GM20000 (cell line): Measurements from ENCODE around the gene SH2D1B.
"Not testable (repeated sequence)": the region's sequence is repeated elsewhere in the genome, so short reads cannot be mapped to it uniquely, and the experiment has no call there.

Experiments used
- DNase-seq: peaks from one replicate; pipeline ENCODE4 v3.0.0; 2012; ENCODE audit warnings: low spot score
- CTCF ChIP-seq: IDR thresholded peaks from 2 replicates; pipeline ENCODE4 v1.5.1; 2012; ENCODE audit warnings: mild to moderate bottlenecking, control low read depth; ENCODE audit errors: extremely low read depth, missing control alignments

SH2D1B gene

DNA sequence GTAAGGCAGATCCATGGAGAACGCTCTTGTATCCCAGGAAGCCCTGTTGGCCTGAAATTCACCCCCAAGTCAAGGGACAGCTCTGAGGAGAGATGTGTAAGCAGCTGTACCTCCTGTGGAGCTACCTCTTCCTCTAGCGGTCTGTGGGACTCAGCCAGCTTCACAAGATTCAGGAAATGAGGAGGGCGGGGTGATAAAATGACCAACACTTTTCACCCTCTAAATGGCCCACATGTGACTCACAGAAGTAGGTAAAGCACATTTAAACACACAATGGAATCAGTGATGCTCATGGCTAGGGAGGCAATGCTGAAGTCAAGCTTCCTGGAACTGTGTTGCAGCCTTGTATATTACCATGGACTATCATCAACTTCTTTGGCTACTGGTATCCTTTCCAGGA is at the start of gene SH2D1B:
TSS of gene SH2D1B (minus strand) at position 135 of the 400 bp plus-strand sequence. CDS start at position 15, 120 bp downstream.
- DNase-seq = no peak
- TF ChIP-seq CTCF = no peak

DNA sequence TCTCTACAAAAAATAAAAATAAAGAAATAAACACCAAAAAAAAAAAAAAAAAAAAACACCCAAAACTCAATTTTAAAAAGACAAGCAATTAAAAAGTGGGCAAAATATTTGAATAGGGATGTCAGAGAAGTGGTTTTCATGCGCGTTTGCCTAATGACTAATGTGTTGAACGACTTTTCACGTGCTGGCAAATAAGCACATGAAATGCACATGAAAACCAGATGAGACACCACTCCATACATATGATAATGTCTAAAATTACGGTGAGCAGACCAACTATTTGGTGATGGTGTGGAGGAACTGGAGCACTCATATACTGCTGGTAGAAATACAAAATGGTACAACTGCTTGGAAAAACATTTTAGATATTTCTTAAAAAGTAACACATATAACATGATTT is 46.3 kb upstream of the SH2D1B start:
- TF ChIP-seq CTCF = no peak
- no peak for DNase-seq

- no peak for TF ChIP-seq CTCF
Measured at GRCh38 chr1:162456323-162456722, 44.4 kb upstream of the SH2D1B start.

GRCh38 chr1:162454361-162454760 is 42.4 kb upstream of the SH2D1B start:
- not testable (repeated sequence) for DNase-seq

More at GRCh38 chr1:162456323-162456722, 44.4 kb upstream of the SH2D1B start:
- DNase-seq = no peak

GRCh38 chr1:162446946-162447345 is 35.0 kb upstream of the SH2D1B start:
- TF ChIP-seq CTCF = no peak
- DNase-seq = no peak

DNA sequence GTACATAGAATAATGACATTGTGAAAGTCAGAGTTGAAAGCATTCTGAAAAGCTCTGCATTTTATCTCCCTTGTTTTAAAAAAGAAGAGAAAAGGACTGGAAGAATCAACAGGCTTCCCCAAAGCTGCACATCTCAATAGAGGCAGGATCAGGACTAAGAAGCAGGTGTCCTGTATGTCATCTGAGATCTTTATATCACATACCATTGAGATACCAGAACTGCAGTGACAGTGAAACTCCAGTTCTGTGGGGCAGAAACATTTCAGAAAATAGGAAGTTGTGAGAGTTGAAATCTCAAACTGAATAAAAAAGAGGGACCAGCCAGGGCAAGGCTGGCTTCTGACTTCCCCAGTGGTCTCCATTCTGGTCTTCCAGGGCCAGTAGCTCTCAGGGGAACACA is 33.0 kb upstream of the SH2D1B start:
- no peak for DNase-seq
- no peak for TF ChIP-seq CTCF

- not testable (repeated sequence) for DNase-seq
Measured at GRCh38 chr1:162432977-162433713, 21.2 kb upstream of the SH2D1B start.

DNA sequence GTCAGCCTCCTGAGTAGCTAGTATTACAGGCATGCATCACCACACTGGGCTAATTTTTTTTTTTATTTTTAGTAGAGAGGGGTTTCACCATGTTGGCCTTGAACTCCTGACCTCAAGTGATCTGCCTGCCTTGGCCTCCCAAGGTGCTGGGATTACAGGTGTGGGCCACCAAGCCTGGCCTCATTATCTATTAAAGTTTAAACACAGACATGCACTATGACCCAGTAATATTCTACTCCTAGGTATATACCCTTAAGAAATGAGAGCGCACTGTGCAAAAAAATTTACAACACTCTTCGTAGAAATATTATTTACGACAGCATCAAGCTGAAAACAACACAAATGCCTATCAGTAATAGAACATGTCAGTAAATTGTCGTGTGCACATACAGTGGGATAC is 18.6 kb upstream of the SH2D1B start:
- no peak for DNase-seq
- TF ChIP-seq CTCF = no peak
